HG03039 (cell line): Measurements from ENCODE around the gene DIAPH3.
A peak's percentile ranks its signal among the peaks of the same experiment; 100 is the strongest.

Source experiments
- ATAC-seq: cut with Tn5 transposase; IDR thresholded peaks from one replicate; pipeline ENCODE4 v1.9.1; 2021; ENCODE audit warnings: mild to moderate bottlenecking, moderate library complexity; ENCODE audit not compliant: unreplicated experiment

DIAPH3 gene

GRCh38 chr13:59801107-59801880 is 362.4 kb downstream of the DIAPH3 start:
- ATAC-seq: no peak

GRCh38 chr13:59793107-59793506 is 370.6 kb downstream of the DIAPH3 start:
- ATAC-seq: no peak

- no peak for ATAC-seq
Observed at GRCh38 chr13:59790626-59791025, 373.1 kb downstream of the DIAPH3 start.

- ATAC-seq: no peak
Observed at GRCh38 chr13:59789558-59789957, 374.2 kb downstream of the DIAPH3 start.

- ATAC-seq: no peak
Observed at GRCh38 chr13:59787679-59788078, 376.0 kb downstream of the DIAPH3 start.

GRCh38 chr13:59782696-59783095 is 381.0 kb downstream of the DIAPH3 start:
- ATAC-seq: no peak

DNA sequence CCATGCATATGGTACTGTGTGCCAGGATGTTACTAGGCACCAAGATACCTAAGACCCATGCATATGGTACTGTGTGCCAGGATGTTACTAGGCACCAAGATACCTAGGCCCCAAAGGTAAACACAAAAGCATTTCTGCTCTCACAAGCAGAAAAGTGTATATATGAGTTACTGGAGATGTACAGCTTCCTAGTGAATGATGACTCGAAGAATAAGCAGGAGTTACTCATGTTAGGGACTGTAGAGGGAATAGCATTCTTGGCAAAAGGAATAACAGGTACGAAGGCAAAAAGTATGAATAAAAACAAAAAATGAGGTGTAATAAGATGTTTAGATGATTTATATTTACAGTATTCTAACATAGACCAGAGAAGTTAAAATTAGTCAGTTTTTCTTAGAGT is 383.7 kb downstream of the DIAPH3 start:
- ATAC-seq: no peak

GRCh38 chr13:59776924-59777690 is 386.6 kb downstream of the DIAPH3 start:
- ATAC-seq: peak; percentile 67

GRCh38 chr13:59774491-59774971 is 389.2 kb downstream of the DIAPH3 start:
- no peak for ATAC-seq

- ATAC-seq: no peak
Observed at GRCh38 chr13:59771272-59771671, 392.5 kb downstream of the DIAPH3 start.

GRCh38 chr13:59770451-59770850 is 393.3 kb downstream of the DIAPH3 start:
- ATAC-seq: no peak

DNA sequence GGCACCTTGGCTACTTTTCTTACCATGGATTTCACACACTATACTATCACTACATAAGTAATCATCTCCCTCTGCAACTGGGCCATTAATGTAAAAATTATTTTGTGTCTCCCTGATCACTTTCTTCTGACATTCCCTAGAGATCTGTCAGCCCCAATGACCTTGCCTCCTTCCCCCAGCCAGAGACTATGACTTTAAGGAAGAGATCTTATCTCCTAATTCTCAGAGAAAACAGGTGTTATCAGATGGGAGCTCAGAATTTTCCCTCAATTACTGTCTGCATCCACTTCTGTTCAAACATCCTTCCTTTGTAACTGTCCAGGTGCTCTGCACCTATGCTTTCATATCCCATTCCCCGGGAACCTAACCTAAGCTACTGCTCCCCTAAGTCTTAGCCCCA is 397.5 kb downstream of the DIAPH3 start:
- ATAC-seq: no peak

- peak; percentile 63 for ATAC-seq
Observed at GRCh38 chr13:59755632-59756290, 408.0 kb downstream of the DIAPH3 start.

DNA sequence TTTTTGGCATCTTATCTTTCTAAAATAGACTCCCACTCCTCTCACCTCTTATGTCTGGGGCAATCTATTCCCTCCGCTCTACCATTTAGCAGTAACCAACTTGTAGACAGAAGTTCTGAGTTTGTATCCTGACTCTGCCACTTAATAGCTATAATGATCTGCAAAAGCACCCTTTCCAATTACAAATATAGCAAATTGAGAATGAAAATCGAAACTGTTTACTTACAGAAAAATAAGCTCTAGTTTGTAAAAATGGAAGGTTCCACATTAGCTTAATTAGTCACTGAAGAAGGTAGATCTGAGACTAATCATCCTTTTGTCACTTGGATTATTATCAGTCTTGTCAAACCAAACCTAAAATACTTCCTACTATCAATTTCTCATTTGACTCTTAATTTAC is 409.3 kb downstream of the DIAPH3 start:
- ATAC-seq: no peak

- no peak for ATAC-seq
Observed at GRCh38 chr13:59750860-59751259, 412.9 kb downstream of the DIAPH3 start.

DNA sequence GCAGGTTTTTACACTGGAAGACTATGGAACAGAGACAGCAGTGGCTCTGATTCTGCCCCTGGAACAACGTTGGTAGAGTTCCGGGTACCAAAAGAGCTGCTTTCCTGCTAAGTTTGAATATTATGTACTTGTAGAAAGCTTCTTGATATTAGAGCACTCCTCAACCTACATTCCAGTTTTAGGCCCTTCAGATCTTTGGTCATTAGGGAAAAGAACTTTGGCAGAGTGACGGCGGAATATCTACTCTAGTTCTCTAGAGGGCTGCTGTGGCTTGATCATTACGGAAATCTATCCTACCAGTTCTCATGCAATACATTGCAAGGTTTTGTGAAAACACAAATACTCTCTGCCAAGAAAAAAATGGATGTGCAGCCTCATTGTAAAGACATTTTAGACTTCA is 415.7 kb downstream of the DIAPH3 start:
- ATAC-seq: no peak

DNA sequence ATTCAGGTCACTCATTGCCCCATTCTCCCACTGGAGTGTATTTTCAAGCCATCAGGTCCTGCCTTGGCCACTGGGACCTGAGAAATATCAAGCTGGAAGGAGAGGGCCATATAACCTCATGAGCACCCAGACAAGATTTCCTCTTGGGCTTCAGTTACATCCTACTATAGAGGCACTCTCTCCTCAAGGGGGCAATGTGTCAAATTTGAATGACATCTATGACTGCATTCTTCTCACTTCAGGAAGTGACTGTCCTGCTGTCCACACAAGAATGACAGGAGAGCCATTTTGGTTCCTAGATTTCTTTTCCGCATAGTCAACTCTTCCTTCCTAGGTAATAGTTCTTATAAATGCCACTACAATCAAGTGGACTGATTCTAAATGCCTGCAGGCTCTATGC is 416.2 kb downstream of the DIAPH3 start:
- no peak for ATAC-seq

- no peak for ATAC-seq
Observed at GRCh38 chr13:59746291-59746962, 417.3 kb downstream of the DIAPH3 start.

- peak; percentile 26 for ATAC-seq
Observed at GRCh38 chr13:59745392-59745788, 418.3 kb downstream of the DIAPH3 start.

GRCh38 chr13:59744747-59745391 is 418.9 kb downstream of the DIAPH3 start:
- ATAC-seq: peak; percentile 67

DNA sequence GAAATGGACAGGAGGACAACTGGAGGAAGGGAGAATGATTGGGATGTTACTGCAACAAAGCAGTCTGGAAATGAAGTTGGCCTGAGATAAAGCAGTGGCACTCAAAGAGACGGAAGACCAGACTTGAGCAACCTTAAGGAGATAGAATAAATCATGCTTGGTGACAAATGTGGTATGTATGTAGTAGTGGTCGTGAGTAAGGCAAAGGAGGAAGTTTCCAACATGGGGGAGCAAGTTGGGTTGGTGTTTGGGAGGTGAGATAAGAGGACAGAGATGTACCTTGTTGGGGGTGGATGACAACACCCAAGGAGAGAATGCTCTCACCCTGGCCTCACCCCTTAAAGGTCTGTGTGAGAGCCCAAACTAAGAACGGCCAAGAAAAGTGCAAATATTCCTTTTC is 420.5 kb downstream of the DIAPH3 start:
- no peak for ATAC-seq
